Measurements from ENCODE around the gene ING2.
"Not testable (repeated sequence)": the region's sequence is repeated elsewhere in the genome, so short reads cannot be mapped to it uniquely, and the experiment has no call there.

The ING2 gene

GRCh38 chr4:183504930-183505610 lies at the start of gene ING2:
Gene ING2, plus strand, starts transcription at chr4:183505058. Its CDS starts 138 bp downstream, at chr4:183505196.
- DNase-seq (ENCODE audit: low read depth) = peak; percentile 26
- peak within 1 kb of the TSS; percentile 94 for H3K4me3 ChIP-seq (ENCODE audit: low read depth, low read length)

GRCh38 chr4:183455431-183456195 lies 49.2 kb upstream of the ING2 start:
- no peak overlapping the region for H3K4me3 ChIP-seq (ENCODE audit: low read depth, low read length)
- no peak for DNase-seq (ENCODE audit: low read depth)

GRCh38 chr4:183458005-183458404 lies 46.9 kb upstream of the ING2 start:
- H3K4me3 ChIP-seq (ENCODE audit: low read depth, low read length) = no peak overlapping the region

GRCh38 chr4:183463903-183464619 lies 40.8 kb upstream of the ING2 start:
- not testable (repeated sequence) for H3K4me3 ChIP-seq (ENCODE audit: low read depth, low read length); DNase-seq (ENCODE audit: low read depth)

More at GRCh38 chr4:183458005-183458404, 46.9 kb upstream of the ING2 start:
- DNase-seq (ENCODE audit: low read depth) = no peak

GRCh38 chr4:183465879-183466278 lies 39.0 kb upstream of the ING2 start:
- not testable (repeated sequence) for H3K4me3 ChIP-seq (ENCODE audit: low read depth, low read length); DNase-seq (ENCODE audit: low read depth)

- H3K4me3 ChIP-seq (ENCODE audit: low read depth, low read length) = no peak overlapping the region
- no peak for DNase-seq (ENCODE audit: low read depth)
These were observed 37.6 kb upstream of the ING2 start for GRCh38 chr4:183467246-183467645.

GRCh38 chr4:183468210-183469095 lies 36.4 kb upstream of the ING2 start:
- H3K4me3 ChIP-seq (ENCODE audit: low read depth, low read length) = no peak overlapping the region
- DNase-seq (ENCODE audit: low read depth) = no peak

GRCh38 chr4:183469285-183469684 lies 35.6 kb upstream of the ING2 start:
- DNase-seq (ENCODE audit: low read depth) = no peak
- no peak overlapping the region for H3K4me3 ChIP-seq (ENCODE audit: low read depth, low read length)

- H3K4me3 ChIP-seq (ENCODE audit: low read depth, low read length) = no peak overlapping the region
- no peak for DNase-seq (ENCODE audit: low read depth)
These were observed 34.9 kb upstream of the ING2 start for GRCh38 chr4:183469936-183470335.

GRCh38 chr4:183470821-183471220 lies 34.0 kb upstream of the ING2 start:
- DNase-seq (ENCODE audit: low read depth) = no peak
- H3K4me3 ChIP-seq (ENCODE audit: low read depth, low read length) = no peak overlapping the region

- H3K4me3 ChIP-seq (ENCODE audit: low read depth, low read length) = no peak overlapping the region
These were observed 32.7 kb upstream of the ING2 start for GRCh38 chr4:183471946-183472708.

GRCh38 chr4:183478123-183478522 lies 26.7 kb upstream of the ING2 start:
- no peak for DNase-seq (ENCODE audit: low read depth)
- H3K4me3 ChIP-seq (ENCODE audit: low read depth, low read length) = no peak overlapping the region

More at GRCh38 chr4:183471946-183472708, 32.7 kb upstream of the ING2 start:
- DNase-seq (ENCODE audit: low read depth) = no peak

GRCh38 chr4:183478926-183479325 lies 25.9 kb upstream of the ING2 start:
- DNase-seq (ENCODE audit: low read depth) = no peak
- H3K4me3 ChIP-seq (ENCODE audit: low read depth, low read length) = no peak overlapping the region

- DNase-seq (ENCODE audit: low read depth); H3K4me3 ChIP-seq (ENCODE audit: low read depth, low read length): not testable (repeated sequence)
These were observed 22.3 kb upstream of the ING2 start for GRCh38 chr4:183482515-183483095.

GRCh38 chr4:183483997-183484396 lies 20.9 kb upstream of the ING2 start:
- DNase-seq (ENCODE audit: low read depth) = no peak
- H3K4me3 ChIP-seq (ENCODE audit: low read depth, low read length) = no peak overlapping the region

- H3K4me3 ChIP-seq (ENCODE audit: low read depth, low read length) = no peak overlapping the region
- DNase-seq (ENCODE audit: low read depth) = no peak
These were observed 19.3 kb upstream of the ING2 start for GRCh38 chr4:183485411-183486160.

- no peak for DNase-seq (ENCODE audit: low read depth)
These were observed 12.1 kb upstream of the ING2 start for GRCh38 chr4:183492791-183493222.

More at GRCh38 chr4:183492791-183493222, 12.1 kb upstream of the ING2 start:
- no peak overlapping the region for H3K4me3 ChIP-seq (ENCODE audit: low read depth, low read length)
